ENCODE measurements around the gene LLCFC1. TPM values are rescaled to one million over a fixed set of nuclear protein-coding genes. Genes with fewer than 3 reads are reported as not detected.

LLCFC1 gene
- total and polyA plus RNA-seq, 4 donors: not detected

DNA sequence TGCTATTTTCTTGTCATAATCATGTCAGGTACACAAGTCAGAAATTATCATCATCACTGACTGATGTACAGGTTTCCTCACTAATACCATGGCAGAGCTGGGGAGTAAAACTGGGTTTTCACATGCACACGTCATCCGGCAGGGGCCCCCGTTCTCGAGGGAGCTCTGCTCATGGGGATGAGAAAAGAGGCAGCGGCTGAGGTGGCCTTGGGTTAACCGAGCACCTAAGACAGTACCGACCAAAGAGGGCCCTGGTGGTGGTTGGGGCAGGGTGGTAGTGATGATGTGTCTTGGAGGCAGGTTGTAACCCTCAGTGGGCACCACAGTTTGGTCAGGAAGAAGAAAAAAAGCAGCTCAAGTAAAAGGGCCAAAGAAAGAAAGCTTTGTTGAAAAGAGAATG lies 41.6 kb upstream of the LLCFC1 start:
- H3K9ac ChIP-seq (ENCODE audit: low read depth in 1 of 2, low read length in 2 of 2): no peak overlapping the region
- DNase-seq (ENCODE audit: low spot score): no peak
- H3K9me3 ChIP-seq (ENCODE audit: control insufficient read depth in 4 of 4, low read length in 3 of 4): no peaks in the 10 kb centered on the region
- 92% methylated on average over 7 of the region's 7 CpGs for WGBS
- H3K27me3 ChIP-seq (ENCODE audit: control insufficient read depth in 4 of 4, insufficient read depth in 4 of 4, low read length in 3 of 4): peaks cover 0 to 8% (median 0%) of the 10 kb centered on the region in 4 donors
- no peak overlapping the region for H3K4me3 ChIP-seq (ENCODE audit: low read depth in 1 of 3, low read length in 3 of 3)
- H3K27ac ChIP-seq (ENCODE audit: low read depth in 1 of 2, low read length in 2 of 2): no peak overlapping the region
- no peaks in the 10 kb centered on the region for H3K36me3 ChIP-seq (ENCODE audit: control insufficient read depth in 4 of 4, insufficient read depth in 3 of 4, low read depth in 1 of 4, low read length in 3 of 4)
- no peaks in the 10 kb centered on the region for H3K4me1 ChIP-seq (ENCODE audit: control insufficient read depth in 4 of 4, insufficient read depth in 4 of 4, low read length in 3 of 4)
- no peak for TF ChIP-seq YY1 (IDR thresholded peaks at IDR 0.05)
- TF ChIP-seq, protein P1, sequence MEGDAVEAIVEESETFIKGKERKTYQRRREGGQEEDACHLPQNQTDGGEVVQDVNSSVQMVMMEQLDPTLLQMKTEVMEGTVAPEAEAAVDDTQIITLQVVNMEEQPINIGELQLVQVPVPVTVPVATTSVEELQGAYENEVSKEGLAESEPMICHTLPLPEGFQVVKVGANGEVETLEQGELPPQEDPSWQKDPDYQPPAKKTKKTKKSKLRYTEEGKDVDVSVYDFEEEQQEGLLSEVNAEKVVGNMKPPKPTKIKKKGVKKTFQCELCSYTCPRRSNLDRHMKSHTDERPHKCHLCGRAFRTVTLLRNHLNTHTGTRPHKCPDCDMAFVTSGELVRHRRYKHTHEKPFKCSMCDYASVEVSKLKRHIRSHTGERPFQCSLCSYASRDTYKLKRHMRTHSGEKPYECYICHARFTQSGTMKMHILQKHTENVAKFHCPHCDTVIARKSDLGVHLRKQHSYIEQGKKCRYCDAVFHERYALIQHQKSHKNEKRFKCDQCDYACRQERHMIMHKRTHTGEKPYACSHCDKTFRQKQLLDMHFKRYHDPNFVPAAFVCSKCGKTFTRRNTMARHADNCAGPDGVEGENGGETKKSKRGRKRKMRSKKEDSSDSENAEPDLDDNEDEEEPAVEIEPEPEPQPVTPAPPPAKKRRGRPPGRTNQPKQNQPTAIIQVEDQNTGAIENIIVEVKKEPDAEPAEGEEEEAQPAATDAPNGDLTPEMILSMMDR (IDR thresholded peaks at IDR 0.05; ENCODE audit: low read depth, low read length, missing input control): no peak
- TF ChIP-seq RAD21 (IDR thresholded peaks at IDR 0.05): no peak
- TF ChIP-seq, protein P2, sequence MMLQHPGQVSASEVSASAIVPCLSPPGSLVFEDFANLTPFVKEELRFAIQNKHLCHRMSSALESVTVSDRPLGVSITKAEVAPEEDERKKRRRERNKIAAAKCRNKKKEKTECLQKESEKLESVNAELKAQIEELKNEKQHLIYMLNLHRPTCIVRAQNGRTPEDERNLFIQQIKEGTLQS (IDR thresholded peaks at IDR 0.05): no peak
- TF ChIP-seq, protein P3, sequence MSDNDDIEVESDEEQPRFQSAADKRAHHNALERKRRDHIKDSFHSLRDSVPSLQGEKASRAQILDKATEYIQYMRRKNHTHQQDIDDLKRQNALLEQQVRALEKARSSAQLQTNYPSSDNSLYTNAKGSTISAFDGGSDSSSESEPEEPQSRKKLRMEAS (IDR thresholded peaks at IDR 0.05): no peak
- no peak for TF ChIP-seq NR2F2 (IDR thresholded peaks at IDR 0.05)
- no peak for TF ChIP-seq FOXA2 (IDR thresholded peaks at IDR 0.05)
- TF ChIP-seq HNF4G (IDR thresholded peaks at IDR 0.05): no peak
- TF ChIP-seq EGR1 (IDR thresholded peaks at IDR 0.05; ENCODE audit: low read depth in 2 of 2): no peak
- TF ChIP-seq FOXA1 (IDR thresholded peaks at IDR 0.05): no peak
- no peak for TF ChIP-seq GABPA (IDR thresholded peaks at IDR 0.05 in 1 of 2, conservative IDR thresholded peaks at IDR 0.05 in 1 of 2)
- TF ChIP-seq TAF1 (conservative IDR thresholded peaks at IDR 0.05): no peak
- TF ChIP-seq HNF4A (conservative IDR thresholded peaks at IDR 0.05): no peak
- no peak for TF ChIP-seq SP1 (IDR thresholded peaks at IDR 0.05)

DNA sequence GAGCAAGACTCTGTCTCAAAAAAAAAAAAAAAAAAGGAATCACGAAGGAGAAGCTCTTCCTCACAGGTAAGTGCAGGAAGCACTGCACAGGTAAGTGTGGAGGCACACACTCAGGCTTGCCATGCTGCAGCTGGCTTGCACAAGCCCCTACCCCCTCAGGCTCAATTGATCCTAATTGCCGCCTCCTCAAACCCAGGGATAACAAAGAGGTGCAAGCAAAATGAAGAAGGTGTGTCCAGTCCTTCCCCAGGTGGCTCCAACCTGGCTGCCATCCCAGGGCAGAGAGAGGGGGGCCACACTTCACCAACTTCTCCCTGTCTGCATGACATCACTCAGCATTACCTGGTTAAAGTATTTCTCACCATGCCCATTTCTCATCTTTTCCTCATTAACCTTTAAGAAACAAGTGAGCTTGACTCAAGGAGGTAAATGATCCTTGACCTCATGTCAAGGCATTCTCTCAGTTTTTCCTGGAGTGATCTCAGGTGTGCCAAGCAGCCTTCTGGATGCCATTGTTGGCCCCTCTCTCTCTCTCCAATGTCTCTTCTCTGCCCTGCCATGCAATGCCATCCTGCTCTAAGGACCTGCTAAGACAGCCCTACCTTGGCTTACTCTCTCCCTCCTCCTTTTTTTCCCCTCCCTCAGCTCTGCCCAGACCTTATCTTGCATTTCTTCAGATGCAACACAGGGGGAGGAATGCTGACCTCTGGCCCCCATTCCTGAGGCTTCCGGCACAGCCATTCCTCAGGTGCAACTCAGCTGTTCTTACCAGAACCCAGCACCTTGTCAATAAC lies 40.7 kb upstream of the LLCFC1 start:
- Histone ChIP-seq H3K27me3 (ENCODE audit: control insufficient read depth in 4 of 4, insufficient read depth in 4 of 4, low read length in 3 of 4) (peaks cover 0 to 8% (median 0%) of the 10 kb centered on the region in 4 donors), H3K27ac (ENCODE audit: low read depth in 1 of 2, low read length in 2 of 2) (no peak overlapping the region), H3K9ac (ENCODE audit: low read depth in 1 of 2, low read length in 2 of 2) (no peak overlapping the region), H3K4me3 (ENCODE audit: low read depth in 1 of 3, low read length in 3 of 3) (no peak overlapping the region), H3K4me1 (ENCODE audit: control insufficient read depth in 4 of 4, insufficient read depth in 4 of 4, low read length in 3 of 4) (no peaks in the 10 kb centered on the region), H3K36me3 (ENCODE audit: control insufficient read depth in 4 of 4, insufficient read depth in 3 of 4, low read depth in 1 of 4, low read length in 3 of 4) (no peaks in the 10 kb centered on the region), H3K9me3 (ENCODE audit: control insufficient read depth in 4 of 4, low read length in 3 of 4) (no peaks in the 10 kb centered on the region)
- 64% methylated on average over 3 of the region's 3 CpGs for WGBS
- TF ChIP-seq FOXA1 (IDR thresholded peaks at IDR 0.05) (no peak), GABPA (IDR thresholded peaks at IDR 0.05 in 1 of 2, conservative IDR thresholded peaks at IDR 0.05 in 1 of 2) (no peak), RAD21 (IDR thresholded peaks at IDR 0.05) (no peak), HNF4A (conservative IDR thresholded peaks at IDR 0.05) (no peak), YY1 (IDR thresholded peaks at IDR 0.05) (no peak), EGR1 (IDR thresholded peaks at IDR 0.05; ENCODE audit: low read depth in 2 of 2) (no peak)
- TF ChIP-seq, protein P1 (IDR thresholded peaks at IDR 0.05; ENCODE audit: low read depth, low read length, missing input control): no peak
- DNase-seq (ENCODE audit: low spot score): no peak
